Stimulated activated memory B cell treated with anti-CD40 and anti-IgM and Interleukin-4, amounts not matched to agents 10 μg/mL and 1 μg/mL and 100 μg/mL, for 72 hours (primary cell): ENCODE results near the gene CELSR1.

Experiments used
- ATAC-seq: fragments of 150-1000 bp; cut with Tn5 transposase; 2 replicates; pipeline ENCODE4 v1.10.0; 2021
- H3K27ac Mint-ChIP-seq: one replicate; pipeline ENCODE4 v1.8.0; 2022; ENCODE audit warnings: mild to moderate bottlenecking, mixed read lengths
- H3K27me3 Mint-ChIP-seq: one replicate; pipeline ENCODE4 v1.8.0; 2022; ENCODE audit warnings: mixed read lengths
- H3K36me3 Mint-ChIP-seq: one replicate; pipeline ENCODE4 v1.8.0; 2022; ENCODE audit warnings: mixed read lengths
- H3K4me1 Mint-ChIP-seq: one replicate; pipeline ENCODE4 v1.8.0; 2022; ENCODE audit warnings: mixed read lengths
- H3K4me3 Mint-ChIP-seq: one replicate; pipeline ENCODE4 v1.8.0; 2022; ENCODE audit warnings: mild to moderate bottlenecking, moderate library complexity, mixed read lengths
- H3K9me3 Mint-ChIP-seq: one replicate; pipeline ENCODE4 v1.8.0; 2022; ENCODE audit warnings: mixed read lengths

Gene CELSR1

DNA sequence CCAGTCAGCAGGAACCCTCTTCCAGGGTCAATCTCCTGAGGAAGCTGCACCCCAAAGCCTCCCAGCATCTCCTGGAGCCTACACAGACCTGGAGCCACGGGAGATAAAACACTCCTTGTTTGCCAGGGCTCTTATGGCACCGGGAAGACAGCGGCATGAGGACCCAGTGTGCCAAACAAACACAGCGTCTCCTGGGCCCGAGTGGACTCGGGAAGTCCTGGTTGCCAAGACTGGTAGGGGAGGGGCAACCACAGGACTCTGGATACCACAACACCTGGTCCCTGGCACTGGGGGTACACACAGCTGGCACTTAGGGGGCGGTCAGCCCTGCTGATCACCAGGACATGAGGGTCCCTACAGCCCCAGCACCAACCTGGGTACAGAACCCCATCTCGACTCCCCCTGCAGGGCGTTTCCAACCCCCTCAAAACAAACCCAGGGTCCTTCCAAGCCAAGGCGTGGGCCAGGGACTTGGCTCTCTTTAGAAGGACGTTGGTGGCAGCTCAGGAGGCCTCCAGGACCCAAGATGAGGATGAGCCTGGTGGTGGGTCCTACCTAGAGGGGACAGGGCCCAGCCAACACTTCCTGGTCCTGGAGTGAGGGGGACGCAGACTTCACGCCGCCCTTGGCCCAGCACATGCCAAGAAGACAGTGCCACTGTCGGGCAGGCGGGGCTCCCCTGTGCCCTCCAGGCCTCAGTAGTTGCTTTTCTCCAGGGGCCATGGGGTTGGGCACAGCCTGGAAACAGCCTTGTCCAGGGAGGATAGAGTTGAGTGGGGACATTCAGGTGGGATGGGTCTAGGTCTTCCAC lies 85.0 kb downstream of the CELSR1 start:
- ATAC-seq: no peak
- Mint-ChIP-seq H3K9me3 (peaks cover 5% of the 10 kb centered on the region), H3K27me3 (peaks cover 60% of the 10 kb centered on the region), H3K4me1 (no peaks in the 10 kb centered on the region), H3K27ac (no peak overlapping the region), H3K4me3 (no peak overlapping the region), H3K36me3 (no peaks in the 10 kb centered on the region)

DNA sequence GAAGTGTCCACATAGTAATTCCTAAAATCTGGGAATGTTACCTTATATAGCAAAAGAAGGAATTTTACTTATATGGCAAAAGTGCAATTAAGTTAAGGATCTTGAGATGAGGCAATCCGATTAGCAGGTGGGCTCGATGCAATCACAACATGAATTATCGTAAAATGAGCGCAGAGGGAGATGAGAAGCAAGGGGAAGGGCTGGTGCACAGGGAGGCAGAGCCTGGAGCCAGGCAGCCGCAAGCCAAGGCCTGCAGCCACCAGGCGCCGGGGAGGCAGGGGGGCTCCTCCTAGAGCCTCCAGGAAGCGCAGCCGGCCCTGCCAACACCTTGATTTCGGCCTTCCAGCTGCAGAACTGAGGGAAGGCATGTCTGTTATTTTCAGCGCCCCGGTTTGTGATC lies 85.7 kb downstream of the CELSR1 start:
- Mint-ChIP-seq H3K36me3 (no peaks in the 10 kb centered on the region), H3K4me3 (no peak overlapping the region), H3K4me1 (no peaks in the 10 kb centered on the region), H3K27ac (no peak overlapping the region), H3K9me3 (peaks cover 5% of the 10 kb centered on the region), H3K27me3 (peaks cover 54% of the 10 kb centered on the region)
- no peak for ATAC-seq

DNA sequence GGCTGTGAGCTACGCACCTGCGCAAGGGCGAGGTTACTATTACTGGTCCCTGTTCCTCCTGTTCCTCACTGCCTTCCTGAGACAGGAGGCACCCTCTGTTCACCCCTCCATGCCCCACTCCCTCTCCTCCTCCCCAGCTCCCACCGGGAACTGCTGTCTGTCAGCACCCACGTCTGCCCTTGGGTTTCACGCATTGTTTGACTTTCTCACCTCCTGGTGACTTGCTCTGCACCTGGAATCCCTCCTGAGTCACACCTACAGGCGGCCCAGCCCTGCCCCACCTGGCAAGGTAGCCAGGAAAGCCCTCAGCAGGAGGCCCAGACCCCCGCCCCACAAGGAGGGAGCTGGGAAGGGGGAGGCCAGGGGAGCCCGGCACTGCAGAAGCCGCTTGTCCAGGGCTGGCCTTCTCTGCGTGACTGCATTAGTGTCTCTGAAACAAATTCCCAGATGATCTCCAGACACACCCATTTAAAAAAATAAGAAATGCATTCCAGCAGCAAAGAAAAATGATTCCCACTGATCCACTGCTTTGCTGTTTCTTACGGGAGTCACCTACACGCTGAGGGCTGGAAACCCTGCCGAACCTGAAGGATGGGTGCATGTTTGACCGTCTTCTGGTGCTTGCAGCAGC lies 86.4 kb downstream of the CELSR1 start:
- Mint-ChIP-seq H3K4me3 (no peak overlapping the region), H3K9me3 (peaks cover 5% of the 10 kb centered on the region), H3K36me3 (no peaks in the 10 kb centered on the region), H3K27me3 (peaks cover 56% of the 10 kb centered on the region), H3K4me1 (no peaks in the 10 kb centered on the region), H3K27ac (no peak overlapping the region)
- ATAC-seq: no peak

DNA sequence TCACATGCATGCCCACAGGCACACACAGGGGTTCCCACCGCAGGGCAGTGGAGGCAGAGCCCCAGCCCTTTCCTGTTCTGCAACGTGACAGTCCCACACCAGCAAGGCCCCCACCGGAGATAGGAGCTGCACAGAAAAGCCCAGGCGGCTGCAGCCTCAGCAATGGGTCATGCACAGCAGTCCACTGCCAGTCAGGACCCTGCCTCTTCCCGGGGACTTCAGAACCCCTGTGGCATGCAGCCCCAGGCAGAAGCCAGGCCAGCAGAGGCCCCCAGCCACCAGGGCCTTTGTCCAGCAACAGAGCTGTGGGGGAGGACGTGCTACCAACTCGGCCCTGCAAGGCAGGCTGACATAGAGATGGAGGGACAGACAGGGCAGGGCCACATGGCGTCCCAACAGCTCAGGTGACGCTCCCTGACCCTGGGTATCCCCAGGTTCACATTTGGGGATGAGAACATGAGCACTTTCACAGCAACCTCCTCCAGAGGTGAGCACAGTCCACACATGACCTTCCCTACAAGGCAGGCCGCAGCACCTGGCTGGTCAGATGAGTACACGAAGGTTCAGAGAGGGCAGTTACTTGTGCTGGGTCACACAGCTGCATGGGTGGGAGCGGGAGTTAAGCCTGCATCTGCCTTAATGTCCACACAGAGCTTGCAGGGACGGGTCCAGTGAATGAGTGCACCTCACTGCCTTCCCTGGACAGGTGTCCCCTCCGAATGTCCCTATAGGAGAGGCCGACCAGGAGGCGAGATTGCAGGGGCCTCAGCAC lies 87.3 kb downstream of the CELSR1 start:
- peaks cover 5% of the 10 kb centered on the region for H3K9me3 Mint-ChIP-seq
- H3K27ac Mint-ChIP-seq: no peak overlapping the region
- H3K27me3 Mint-ChIP-seq: peaks cover 56% of the 10 kb centered on the region
- no peak for ATAC-seq
- no peak overlapping the region for H3K4me3 Mint-ChIP-seq
- H3K36me3 Mint-ChIP-seq: no peaks in the 10 kb centered on the region
- H3K4me1 Mint-ChIP-seq: no peaks in the 10 kb centered on the region

DNA sequence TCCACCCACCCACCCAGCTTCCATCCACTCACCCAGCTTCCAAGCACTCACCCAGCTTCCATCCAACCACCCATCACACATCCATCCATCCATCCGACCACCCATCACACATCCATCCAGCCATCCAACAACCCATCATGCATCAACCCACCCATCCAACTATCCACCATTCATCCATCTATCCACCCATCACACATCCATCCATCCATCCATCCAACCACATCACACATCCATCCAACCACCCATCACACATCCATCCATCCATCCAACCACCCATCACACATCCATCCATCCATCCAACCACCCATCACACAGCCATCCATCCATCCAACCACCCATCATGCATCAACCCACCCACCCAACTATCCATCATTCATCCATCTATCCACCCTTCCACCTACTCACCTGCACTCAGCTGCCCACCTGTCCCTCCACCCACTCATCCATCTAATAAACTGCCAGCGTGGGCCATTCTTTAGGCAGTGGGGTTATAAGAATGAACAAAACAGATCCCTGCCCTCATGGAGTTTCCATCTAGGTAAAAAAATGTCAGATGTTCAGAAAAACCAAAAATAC lies 88.2 kb downstream of the CELSR1 start:
- Mint-ChIP-seq H3K4me3 (no peak overlapping the region), H3K4me1 (no peaks in the 10 kb centered on the region), H3K9me3 (peaks cover 5% of the 10 kb centered on the region), H3K27ac (no peak overlapping the region), H3K27me3 (peaks cover 47% of the 10 kb centered on the region), H3K36me3 (no peaks in the 10 kb centered on the region)
- no peak for ATAC-seq

DNA sequence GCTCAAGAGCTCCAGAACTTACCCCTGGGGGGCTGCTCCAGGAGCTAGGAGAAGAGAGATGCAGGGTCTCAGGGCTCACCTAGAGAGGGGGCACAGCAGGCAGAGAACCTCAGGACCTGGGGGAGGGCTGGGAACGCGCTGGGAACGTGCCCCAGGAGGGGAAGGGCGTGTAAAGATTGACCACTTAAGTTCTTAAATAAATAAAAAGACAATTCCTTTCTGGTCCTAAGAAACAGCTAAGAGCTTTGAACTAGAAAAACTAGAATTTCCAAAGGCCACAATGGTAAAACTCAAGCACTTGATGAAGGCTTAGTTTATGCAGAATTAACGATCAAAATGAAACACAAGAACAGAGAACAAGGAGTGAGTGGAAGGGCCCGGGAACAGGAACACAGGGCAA lies 89.1 kb downstream of the CELSR1 start:
- Mint-ChIP-seq H3K27ac (no peak overlapping the region), H3K27me3 (peaks cover 47% of the 10 kb centered on the region), H3K9me3 (peaks cover 5% of the 10 kb centered on the region), H3K36me3 (no peaks in the 10 kb centered on the region), H3K4me1 (no peaks in the 10 kb centered on the region), H3K4me3 (no peak overlapping the region)
- no peak for ATAC-seq

DNA sequence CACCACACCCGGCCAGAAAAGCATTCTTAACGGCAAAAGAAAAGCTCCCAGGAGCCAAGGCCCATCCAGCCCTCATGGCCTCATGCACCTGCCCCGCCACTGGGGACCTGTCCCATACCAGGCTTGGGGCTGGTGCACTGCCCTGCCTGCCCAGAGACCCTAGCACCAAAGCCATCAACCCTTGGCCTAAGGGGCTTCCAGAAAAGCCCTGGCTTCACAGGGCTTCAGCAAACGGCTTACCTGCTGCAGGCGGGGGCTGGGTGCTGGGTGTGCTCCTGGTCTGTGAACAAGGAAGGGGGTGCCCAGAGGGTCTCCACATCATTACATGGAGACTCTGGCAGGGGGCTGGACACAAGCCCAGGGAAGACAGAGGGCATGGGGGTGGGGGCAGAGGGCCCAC lies 89.5 kb downstream of the CELSR1 start:
- H3K36me3 Mint-ChIP-seq: no peaks in the 10 kb centered on the region
- H3K27ac Mint-ChIP-seq: no peak overlapping the region
- no peak overlapping the region for H3K4me3 Mint-ChIP-seq
- ATAC-seq: no peak
- H3K9me3 Mint-ChIP-seq: peaks cover 5% of the 10 kb centered on the region
- no peaks in the 10 kb centered on the region for H3K4me1 Mint-ChIP-seq
- H3K27me3 Mint-ChIP-seq: peaks cover 47% of the 10 kb centered on the region

DNA sequence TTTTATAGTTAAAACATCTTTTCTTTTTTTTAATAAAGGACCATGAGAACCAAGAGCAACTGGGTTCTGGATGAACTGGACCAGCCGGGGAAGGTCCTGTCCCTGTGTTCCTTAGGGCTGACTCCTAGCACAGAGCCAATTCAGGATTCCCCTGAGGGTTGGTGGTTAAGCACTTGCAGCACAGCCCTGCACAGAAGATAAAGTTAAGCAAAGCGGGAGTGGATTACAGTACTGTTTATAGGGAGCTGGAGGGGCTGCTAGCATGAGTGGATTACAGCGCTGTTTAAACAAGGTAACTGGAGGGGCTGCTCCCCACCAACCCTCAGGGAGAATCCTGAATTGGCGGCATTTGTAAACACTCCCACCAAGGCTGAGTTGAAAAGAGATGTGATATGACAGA lies 90.6 kb downstream of the CELSR1 start:
- no peak overlapping the region for H3K27ac Mint-ChIP-seq
- H3K27me3 Mint-ChIP-seq: peaks cover 43% of the 10 kb centered on the region
- peaks cover 5% of the 10 kb centered on the region for H3K9me3 Mint-ChIP-seq
- H3K4me3 Mint-ChIP-seq: no peak overlapping the region
- ATAC-seq: no peak
- H3K36me3 Mint-ChIP-seq: no peaks in the 10 kb centered on the region
- H3K4me1 Mint-ChIP-seq: no peaks in the 10 kb centered on the region

DNA sequence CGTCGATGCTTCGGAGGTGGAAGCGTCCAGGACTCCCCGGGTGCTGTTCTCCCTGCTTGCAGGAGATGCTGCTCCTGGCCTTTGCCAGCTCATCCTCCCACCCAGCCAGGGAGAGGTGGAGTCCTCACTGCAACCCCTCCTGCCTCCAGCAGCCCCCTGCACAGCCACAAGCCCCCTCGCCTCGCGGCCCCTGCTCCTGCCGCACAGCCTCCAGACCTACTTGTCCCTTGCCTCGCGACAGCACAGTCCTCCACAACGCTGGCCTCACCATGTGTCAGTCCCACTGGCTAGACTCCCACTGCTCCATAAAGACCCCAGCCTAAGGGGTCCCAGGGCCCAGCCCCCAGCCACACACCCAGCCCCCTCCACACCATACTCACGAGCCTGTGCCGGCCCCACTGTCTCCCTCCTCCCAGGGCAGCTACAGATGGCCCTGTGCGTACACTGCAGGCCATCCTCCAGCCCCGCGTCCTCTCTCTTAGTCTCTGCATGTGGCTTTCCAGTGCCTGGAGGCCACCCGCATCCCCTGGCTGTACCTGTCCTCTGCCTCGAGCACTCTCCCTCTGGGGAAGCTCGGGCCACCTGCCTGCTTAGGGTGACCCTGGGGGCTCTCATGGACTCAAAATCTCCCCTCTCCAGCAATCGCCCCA lies 91.5 kb downstream of the CELSR1 start:
- Mint-ChIP-seq H3K36me3 (no peaks in the 10 kb centered on the region), H3K27ac (no peak overlapping the region), H3K9me3 (peaks cover 5% of the 10 kb centered on the region), H3K4me3 (no peak overlapping the region), H3K27me3 (peaks cover 34% of the 10 kb centered on the region), H3K4me1 (no peaks in the 10 kb centered on the region)
- no peak for ATAC-seq

DNA sequence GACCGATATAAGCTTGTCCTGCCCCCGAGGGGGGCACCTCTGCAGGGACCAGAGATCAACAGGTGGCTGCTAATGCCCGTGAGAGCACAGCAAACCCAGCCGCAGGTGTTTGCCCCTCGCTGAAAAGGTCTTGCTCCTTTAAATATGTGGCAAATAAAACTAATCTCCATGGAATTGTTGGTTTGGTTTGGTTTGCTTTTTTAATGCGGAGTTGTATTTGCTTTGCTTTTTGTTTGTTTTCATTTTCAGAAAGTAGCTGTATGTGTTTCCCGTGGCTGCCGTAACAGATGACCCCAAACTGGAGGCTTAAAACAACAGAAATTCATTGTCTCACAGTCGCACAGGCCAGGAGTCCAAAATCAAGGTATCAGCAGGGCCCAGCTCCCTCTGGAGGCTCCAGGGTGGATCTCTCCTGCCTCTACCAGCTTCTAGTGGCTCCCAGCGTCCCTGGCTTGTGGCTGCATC lies 93.0 kb downstream of the CELSR1 start:
- ATAC-seq: no peak
- no peaks in the 10 kb centered on the region for H3K4me1 Mint-ChIP-seq
- peaks cover 5% of the 10 kb centered on the region for H3K9me3 Mint-ChIP-seq
- H3K27ac Mint-ChIP-seq: no peak overlapping the region
- no peaks in the 10 kb centered on the region for H3K36me3 Mint-ChIP-seq
- peaks cover 19% of the 10 kb centered on the region for H3K27me3 Mint-ChIP-seq
- H3K4me3 Mint-ChIP-seq: no peak overlapping the region

DNA sequence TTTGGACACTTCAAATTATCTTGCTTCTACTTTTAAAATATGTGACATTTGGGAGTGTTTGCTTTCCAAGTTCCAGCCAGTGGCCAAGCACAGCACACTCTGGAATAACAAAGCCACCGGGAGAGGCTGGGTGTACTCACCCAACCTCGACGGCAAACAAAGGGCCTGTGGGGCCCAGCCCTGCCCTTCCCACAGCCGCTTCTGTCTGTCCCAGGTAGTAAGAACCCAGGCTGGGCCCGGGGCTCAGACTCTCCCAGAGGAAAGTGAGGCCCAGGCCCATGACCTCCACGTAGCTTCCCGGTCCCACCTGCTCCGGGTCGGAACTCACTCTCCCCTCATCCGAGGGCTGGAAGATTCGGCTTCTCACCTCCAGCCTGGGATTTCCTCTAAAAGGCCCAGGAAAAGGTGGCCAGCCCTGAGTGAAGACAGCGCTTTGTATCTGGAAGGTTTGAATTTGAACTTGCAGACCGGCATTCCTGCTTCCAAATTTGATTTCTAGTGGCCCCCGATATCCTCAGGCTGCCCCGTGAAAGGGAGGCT lies 93.5 kb downstream of the CELSR1 start:
- no peak for ATAC-seq
- H3K27me3 Mint-ChIP-seq: peaks cover 14% of the 10 kb centered on the region
- no peak overlapping the region for H3K27ac Mint-ChIP-seq
- no peak overlapping the region for H3K4me3 Mint-ChIP-seq
- no peaks in the 10 kb centered on the region for H3K36me3 Mint-ChIP-seq
- H3K9me3 Mint-ChIP-seq: peaks cover under 1% of the 10 kb centered on the region
- no peaks in the 10 kb centered on the region for H3K4me1 Mint-ChIP-seq

DNA sequence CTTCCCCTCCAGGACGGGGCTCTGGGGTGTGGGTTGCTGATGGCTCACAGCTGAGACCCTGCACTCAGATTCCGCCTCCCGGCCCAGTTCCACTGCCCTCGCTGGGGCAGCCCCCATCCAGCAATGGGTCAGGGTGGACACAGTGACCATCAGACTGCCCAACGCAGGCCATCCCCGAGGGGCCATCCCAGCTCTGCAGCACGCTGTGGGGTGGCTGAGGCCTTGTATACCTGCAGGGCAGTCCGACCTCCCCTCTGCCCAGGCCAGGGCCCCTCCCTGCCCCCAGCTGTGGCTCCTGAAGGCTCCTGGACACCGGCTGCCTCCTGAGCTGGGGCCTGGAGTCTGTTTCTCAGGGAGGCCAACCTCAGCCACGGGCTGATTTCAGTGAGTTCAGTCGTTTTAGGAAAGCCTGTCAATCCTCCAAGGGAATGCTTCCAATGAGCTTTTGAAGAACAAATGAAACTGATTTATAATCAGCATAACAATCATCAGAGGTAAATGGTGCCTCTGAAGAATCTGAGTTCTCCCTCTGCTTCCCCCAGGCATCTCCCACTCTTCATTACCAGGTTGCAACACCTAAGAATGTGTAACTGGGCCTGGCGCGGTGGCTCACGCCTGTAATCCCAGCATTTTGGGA lies 95.1 kb downstream of the CELSR1 start:
- peaks cover 11% of the 10 kb centered on the region for H3K27me3 Mint-ChIP-seq
- H3K9me3 Mint-ChIP-seq: no peaks in the 10 kb centered on the region
- no peaks in the 10 kb centered on the region for H3K36me3 Mint-ChIP-seq
- H3K4me3 Mint-ChIP-seq: no peak overlapping the region
- H3K4me1 Mint-ChIP-seq: peaks cover 8% of the 10 kb centered on the region
- no peak for ATAC-seq
- H3K27ac Mint-ChIP-seq: no peak overlapping the region

DNA sequence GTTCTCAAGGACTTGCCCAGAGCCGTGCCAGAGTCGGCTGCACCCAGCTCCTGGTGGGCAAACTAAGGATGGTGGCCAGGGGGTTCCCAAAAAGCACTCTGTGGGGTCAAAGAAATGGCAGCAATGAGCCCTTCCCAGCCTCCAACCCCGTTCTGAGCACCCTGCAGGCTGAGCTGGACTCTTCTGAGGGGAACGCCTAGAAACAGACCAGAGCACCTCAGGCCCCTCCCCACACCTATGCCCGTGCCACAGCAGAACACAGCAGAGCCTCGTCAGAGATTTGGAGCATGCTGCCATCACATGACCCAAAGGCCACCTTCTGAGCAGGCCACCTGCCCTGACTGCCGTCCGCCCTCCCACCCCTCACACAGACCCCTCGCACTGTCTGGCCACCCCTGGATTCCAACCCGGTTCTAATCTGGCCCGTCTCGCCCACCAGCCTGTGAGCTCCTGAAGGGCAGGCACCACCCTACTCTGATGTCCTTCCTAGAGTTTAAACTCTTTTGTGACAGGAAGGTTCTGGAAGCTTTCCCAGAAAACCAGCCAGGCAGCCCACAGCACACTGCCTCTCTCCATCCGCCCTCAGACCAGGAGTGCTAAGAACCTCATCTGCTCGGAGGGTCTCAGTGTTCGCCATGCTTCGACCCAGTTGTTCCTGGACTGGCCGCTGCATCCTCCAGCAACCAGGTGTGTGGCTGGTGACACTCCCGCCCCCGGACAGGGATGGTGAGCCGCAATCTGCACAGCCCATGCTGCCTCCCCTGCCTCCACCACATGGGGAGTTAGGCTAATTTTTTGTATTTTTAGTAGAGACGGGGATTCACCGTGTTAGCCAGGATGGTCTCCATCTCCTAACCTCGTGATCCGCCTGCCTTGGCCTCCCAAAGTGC lies 97.6 kb downstream of the CELSR1 start:
- ATAC-seq: peak; percentile 22
- peak overlapping the region; percentile 24 for H3K27ac Mint-ChIP-seq
- no peaks in the 10 kb centered on the region for H3K27me3 Mint-ChIP-seq
- no peaks in the 10 kb centered on the region for H3K36me3 Mint-ChIP-seq
- H3K4me1 Mint-ChIP-seq: peaks cover 8% of the 10 kb centered on the region
- H3K4me3 Mint-ChIP-seq: no peak overlapping the region
- H3K9me3 Mint-ChIP-seq: no peaks in the 10 kb centered on the region
